ENCODE data around the gene RRAGD. TPM values are rescaled to one million over a fixed set of nuclear protein-coding genes. Genes with fewer than 3 reads are reported as not detected.

The RRAGD gene
- total and polyA plus RNA-seq, 7 donors: 2.8 to 19.8 (median 12.0) TPM

GRCh38 chr6:89330910-89331309, 81.2 kb downstream of the RRAGD start:
- H3K27me3 ChIP-seq: no peaks in the 10 kb centered on the region
- WGBS, 2 donors: 93 to 98% methylated on average over 1 of the region's 1 CpG
- H3K9me3 ChIP-seq: no peaks in the 10 kb centered on the region
- peaks cover 3 to 75% (median 17%) of the 10 kb centered on the region in 4 donors for H3K36me3 ChIP-seq
- TF ChIP-seq CTCF (IDR thresholded peaks at IDR 0.05) (no peak), POLR2A (IDR thresholded peaks at IDR 0.05) (no peak), POLR2AphosphoS5 (IDR thresholded peaks at IDR 0.05) (no peak), EP300 (IDR thresholded peaks at IDR 0.05) (no peak)
- no peak for DNase-seq
- no peak overlapping the region for H3K4me3 ChIP-seq
- intact Hi-C loops (cut with DNase I): no loop called here
- H3K27ac ChIP-seq: no peak overlapping the region
- H3K4me1 ChIP-seq: no peaks in the 10 kb centered on the region

DNA sequence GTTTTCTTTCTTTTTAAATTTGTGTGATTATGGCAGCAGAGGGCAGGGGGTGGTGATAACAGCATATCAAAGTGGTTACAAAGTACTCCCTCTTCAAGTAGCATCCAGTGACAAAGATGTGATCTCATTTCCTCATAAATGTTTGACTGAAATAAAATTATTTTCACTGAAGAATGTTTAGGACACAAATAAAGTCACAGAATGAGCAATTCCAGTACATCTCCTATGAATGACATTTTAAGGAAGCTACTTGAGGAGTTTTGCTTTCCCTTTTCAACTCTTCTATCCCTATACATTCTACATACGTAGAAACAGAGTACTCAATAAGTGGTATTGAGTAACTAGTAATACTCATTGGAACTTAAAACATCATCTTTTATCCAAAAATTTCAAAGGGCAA, 83.1 kb downstream of the RRAGD start:
- no peak overlapping the region for H3K27ac ChIP-seq
- H3K4me3 ChIP-seq: no peak overlapping the region
- intact Hi-C loops (cut with DNase I): no loop called here
- no peak for DNase-seq
- no peaks in the 10 kb centered on the region for H3K9me3 ChIP-seq
- peaks cover 0 to 2% (median under 1%) of the 10 kb centered on the region in 4 donors for H3K4me1 ChIP-seq
- H3K27me3 ChIP-seq: no peaks in the 10 kb centered on the region
- TF ChIP-seq POLR2A (IDR thresholded peaks at IDR 0.05): no peak
- no peak for TF ChIP-seq POLR2AphosphoS5 (IDR thresholded peaks at IDR 0.05)
- TF ChIP-seq CTCF (IDR thresholded peaks at IDR 0.05): no peak
- TF ChIP-seq EP300 (IDR thresholded peaks at IDR 0.05): no peak
- WGBS, 2 donors: 87 to 91% methylated on average over 1 of the region's 1 CpG
- peaks cover 3 to 55% (median 13%) of the 10 kb centered on the region in 4 donors for H3K36me3 ChIP-seq

DNA sequence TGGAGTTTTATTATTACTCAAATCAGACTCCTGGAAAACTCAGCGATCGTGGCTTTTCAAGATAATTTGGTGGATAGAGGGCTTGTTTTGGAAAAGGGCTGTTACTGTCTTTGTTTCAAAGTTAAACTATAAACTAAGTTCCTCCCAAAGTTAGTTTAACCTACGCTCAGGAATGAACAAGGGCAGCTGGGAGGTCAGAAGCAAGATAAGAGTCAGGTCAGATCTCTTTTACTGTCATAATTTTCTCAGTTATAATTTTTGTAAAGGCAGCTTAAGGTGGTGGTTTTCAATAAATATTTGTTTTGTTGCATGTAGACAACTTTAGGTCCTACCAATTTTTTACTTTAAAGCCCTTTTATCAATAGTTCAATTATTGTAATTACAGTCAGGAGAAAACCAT, 87.8 kb downstream of the RRAGD start:
- 65 to 79% methylated on average over 3 of the region's 3 CpGs for WGBS, 2 donors
- peaks cover 0 to 10% (median 3%) of the 10 kb centered on the region in 4 donors for H3K4me1 ChIP-seq
- no peak for DNase-seq
- peaks cover 0 to 32% (median 7%) of the 10 kb centered on the region in 4 donors for H3K36me3 ChIP-seq
- no peak for TF ChIP-seq POLR2AphosphoS5 (IDR thresholded peaks at IDR 0.05)
- TF ChIP-seq EP300 (IDR thresholded peaks at IDR 0.05): no peak
- TF ChIP-seq CTCF (IDR thresholded peaks at IDR 0.05): no peak
- no peak for TF ChIP-seq POLR2A (IDR thresholded peaks at IDR 0.05)
- peak overlapping the region in 1 of 4 donors; percentile 35 for H3K27ac ChIP-seq
- no peak overlapping the region for H3K4me3 ChIP-seq
- H3K27me3 ChIP-seq: no peaks in the 10 kb centered on the region
- intact Hi-C loops (cut with DNase I): no loop called here
- no peaks in the 10 kb centered on the region for H3K9me3 ChIP-seq

DNA sequence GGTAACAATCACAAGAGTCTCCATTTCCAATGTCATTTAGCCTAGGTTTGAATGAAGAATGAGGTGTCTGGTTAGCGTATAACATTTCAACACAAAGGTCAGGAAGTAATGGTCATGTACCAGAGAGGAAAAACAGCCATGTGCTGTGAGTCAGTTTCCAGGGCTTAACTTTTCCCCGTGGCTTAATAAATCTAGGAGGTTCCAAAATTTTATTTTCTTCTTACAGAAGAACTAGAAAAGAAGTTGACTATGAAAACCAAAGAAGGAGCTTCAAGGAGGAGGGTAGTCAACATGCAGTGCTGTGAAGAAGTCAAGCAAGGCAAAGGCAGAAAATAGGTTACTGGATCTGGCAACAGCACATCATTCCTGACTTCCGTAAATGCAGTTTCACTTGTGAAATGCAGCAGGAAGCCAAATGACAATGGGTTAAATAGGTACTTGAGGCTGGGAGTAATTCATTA, 88.5 kb downstream of the RRAGD start:
- Histone ChIP-seq H3K36me3 (peaks cover 0 to 25% (median 5%) of the 10 kb centered on the region in 4 donors), H3K4me3 (no peak overlapping the region), H3K27ac (peak overlapping the region in 1 of 4 donors; percentile 35), H3K27me3 (no peaks in the 10 kb centered on the region), H3K4me1 (peaks cover 0 to 10% (median 3%) of the 10 kb centered on the region in 4 donors), H3K9me3 (no peaks in the 10 kb centered on the region)
- no peak for TF ChIP-seq CTCF (IDR thresholded peaks at IDR 0.05)
- no peak for TF ChIP-seq POLR2A (IDR thresholded peaks at IDR 0.05)
- TF ChIP-seq POLR2AphosphoS5 (IDR thresholded peaks at IDR 0.05): no peak
- TF ChIP-seq EP300 (IDR thresholded peaks at IDR 0.05): no peak
- intact Hi-C loops (cut with DNase I): no loop called here
- 79 to 91% methylated on average over 3 of the region's 3 CpGs for WGBS, 2 donors
- DNase-seq: no peak

Measured in sigmoid colon (tissue), 7 donors.